Middle frontal gyrus (tissue), 1 donor: ENCODE results near the gene LCN9.
"Not testable (repeated sequence)": the region's sequence is repeated elsewhere in the genome, so short reads cannot be mapped to it uniquely, and the experiment has no call there.

Source experiments
- DNase-seq: peaks from one replicate; pipeline ENCODE4 v3.0.0-alpha.2; 2015; ENCODE audit warnings: low spot score; ENCODE audit errors: extremely low spot score

Gene LCN9

GRCh38 chr9:135662758-135663450, at the start of gene LCN9:
Gene LCN9, plus strand, starts transcription at chr9:135663309. Its CDS starts 13 bp downstream, at chr9:135663322.
- no peak for DNase-seq

DNA sequence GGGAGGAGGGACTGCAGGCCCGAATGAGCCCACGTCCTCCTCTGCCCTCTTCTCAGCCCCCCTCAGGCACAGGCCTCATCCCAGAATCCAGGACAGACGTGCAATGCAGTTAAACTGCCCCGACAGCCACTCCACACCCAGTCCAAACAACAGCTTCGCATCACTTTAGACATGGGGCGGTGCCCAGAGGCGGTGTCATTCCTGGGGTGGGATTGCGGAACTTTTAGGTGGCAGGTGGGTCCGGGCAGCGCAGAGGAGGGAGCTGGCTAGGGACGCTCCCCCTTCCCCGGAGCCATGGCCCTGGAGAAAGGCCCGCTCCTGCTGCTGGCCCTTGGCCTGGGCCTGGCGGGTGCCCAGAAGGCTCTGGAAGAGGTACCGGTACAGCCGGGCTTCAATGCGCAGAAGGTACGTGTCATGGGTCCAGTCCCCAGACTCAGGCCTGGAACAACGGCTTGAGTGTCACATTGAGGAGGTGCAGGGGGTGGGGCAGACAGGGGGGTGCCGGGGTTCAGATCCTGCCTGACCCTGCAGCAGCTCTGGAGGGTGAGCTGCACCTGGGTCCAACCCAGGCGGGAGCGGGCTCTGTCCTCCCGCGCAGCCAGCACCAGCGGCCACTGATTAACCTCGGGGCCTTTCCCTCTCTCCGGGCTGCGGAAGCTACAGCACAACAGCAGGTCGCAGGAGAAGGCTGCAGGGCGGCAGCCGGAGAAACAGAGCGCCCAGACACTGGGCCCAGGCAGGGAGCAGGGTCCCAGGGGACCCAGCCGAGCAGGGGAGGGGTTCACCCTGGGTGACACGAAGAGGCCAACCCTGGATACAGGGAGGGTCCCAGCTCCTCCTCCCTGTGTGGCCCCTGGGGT, 48.9 kb upstream of the LCN9 start:
- DNase-seq = no peak

- no peak for DNase-seq
Measured at GRCh38 chr9:135614821-135615665, 48.1 kb upstream of the LCN9 start.

DNA sequence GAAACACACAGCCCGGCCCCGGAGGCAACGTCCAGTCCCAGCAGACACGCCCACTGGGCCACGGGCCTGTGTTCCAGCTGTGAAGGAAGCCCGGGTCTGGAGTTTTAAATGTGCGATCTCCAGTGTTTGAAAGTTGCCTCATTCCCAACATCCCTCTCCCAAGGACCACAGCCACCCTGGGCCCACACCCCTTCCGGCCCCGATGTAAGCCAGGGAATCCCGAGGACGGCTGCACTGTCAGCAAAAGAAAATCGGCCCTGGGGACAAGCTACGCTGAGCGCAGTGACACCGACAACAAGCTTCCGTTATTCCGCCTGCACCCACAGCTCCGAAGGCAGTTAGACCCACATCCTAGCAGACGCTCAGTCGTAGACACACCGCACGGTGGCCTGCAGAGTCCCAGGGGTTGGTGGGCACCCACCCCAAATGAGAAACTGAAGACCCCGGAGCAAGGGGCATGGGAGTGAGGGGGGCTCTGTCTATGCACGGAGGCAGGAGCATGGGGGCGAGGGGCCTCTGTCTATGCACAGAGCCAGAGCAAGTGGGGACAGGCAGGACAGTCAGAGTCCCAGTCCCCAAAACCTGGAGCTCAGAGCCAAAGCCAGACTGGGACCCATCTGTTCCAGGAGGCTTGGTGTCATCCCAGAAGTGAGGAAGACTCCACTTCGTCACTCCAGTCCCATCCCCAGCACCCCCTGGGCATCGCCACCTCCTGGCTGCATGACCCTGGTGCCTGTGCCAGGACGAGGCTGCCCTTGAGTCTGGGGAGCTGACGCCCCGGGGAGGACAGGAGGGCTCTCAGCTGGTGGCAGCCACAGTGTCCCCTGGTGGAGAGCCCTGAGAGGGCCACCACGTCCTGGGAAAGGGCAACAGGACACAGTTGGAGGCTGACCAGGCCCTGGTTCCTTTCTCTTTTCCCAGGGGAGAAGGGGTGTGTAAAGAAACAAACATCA, 47.2 kb upstream of the LCN9 start:
- no peak for DNase-seq

DNA sequence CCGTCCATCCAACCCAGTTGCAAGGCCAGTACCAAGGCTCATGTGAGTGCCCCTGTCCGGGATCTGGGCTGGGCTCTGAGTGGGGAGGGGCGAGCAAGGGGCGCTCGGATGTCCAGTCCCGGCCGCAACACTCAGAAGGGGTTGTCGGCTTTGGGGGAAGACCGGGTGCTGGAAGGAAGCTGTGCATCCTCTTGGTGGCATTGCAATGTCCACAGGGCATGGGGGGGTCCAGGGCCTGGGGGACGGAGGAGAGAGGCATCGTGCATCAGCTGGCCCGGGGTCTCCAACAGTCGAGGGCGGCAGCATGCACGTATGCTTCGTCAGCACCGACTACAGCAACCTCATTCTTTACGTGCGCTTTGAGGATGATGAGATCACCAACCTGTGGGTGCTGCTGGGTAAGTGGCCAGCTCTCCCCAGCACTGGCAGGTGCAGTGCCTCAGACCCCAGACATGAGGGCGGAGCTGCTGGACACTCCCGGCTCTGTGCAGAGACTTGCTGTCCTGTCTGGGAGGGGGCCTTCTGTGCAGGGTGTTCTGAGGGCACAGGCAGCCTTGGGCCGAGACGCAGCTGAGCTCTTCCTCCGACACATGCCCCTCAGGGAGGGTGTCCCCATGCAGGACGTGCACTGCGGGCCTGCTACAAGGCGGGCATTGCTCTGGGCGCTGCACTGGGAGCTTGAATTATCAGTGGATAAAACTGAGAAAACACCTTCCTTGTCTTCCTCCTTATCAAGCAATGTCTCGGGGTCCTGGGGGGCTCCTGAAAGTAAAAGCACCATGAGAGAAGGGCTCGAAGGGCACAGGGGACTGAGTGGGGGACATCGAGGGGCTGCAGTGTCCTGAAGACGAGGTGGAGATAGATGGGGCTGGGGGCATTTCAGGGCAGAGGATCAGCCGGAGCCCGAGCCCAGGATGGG, 46.2 kb upstream of the LCN9 start:
- no peak for DNase-seq

DNA sequence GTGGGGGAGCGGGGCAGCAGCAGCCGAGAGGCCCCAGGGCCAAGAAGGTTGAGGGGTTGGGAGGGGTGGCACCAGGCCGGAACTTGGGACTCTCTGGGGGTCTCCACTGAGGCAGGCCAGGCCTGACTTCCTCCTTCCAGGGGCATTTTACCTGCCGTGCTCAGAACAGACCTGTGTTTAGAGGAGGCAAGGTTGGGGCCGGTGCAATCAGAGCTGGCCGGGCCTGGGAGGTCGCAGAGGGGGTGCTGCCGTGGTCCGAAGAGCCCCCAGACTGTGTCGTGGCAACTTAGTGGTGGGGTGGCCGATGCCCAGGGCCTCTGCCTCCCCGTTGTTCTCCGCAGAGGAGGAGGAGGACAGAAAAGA, 45.6 kb upstream of the LCN9 start:
- no peak for DNase-seq

DNA sequence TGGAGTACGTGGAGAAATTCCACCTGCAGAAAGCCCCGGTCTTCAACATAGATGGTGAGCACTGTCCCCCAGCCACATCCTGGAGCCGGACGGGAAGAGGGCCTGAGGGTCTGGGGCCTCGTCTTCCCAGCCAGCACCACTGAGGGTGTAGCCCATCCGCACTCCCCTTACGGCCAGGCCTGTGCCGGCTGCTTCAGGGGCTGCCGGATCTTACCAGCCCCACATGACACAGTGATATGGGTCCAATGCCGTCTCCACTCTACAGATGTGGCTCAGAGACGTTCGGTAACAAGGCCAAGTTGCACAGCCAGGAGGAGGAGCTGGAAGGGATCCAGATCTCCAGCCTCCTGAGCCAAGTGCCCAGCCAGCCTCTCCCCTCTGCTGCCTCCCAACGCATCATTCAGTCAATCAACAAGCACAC, 45.1 kb upstream of the LCN9 start:
- no peak for DNase-seq

- no peak for DNase-seq
Measured at GRCh38 chr9:135618866-135619598, 44.1 kb upstream of the LCN9 start.

- DNase-seq = no peak
Measured at GRCh38 chr9:135619599-135619886, 43.6 kb upstream of the LCN9 start.

- DNase-seq = no peak
Measured at GRCh38 chr9:135620558-135620957, 42.6 kb upstream of the LCN9 start.

GRCh38 chr9:135622415-135623020, 40.6 kb upstream of the LCN9 start:
- no peak for DNase-seq

GRCh38 chr9:135624282-135624681, 38.8 kb upstream of the LCN9 start:
- no peak for DNase-seq

- DNase-seq = no peak
Measured at GRCh38 chr9:135632841-135633240, 30.3 kb upstream of the LCN9 start.

DNA sequence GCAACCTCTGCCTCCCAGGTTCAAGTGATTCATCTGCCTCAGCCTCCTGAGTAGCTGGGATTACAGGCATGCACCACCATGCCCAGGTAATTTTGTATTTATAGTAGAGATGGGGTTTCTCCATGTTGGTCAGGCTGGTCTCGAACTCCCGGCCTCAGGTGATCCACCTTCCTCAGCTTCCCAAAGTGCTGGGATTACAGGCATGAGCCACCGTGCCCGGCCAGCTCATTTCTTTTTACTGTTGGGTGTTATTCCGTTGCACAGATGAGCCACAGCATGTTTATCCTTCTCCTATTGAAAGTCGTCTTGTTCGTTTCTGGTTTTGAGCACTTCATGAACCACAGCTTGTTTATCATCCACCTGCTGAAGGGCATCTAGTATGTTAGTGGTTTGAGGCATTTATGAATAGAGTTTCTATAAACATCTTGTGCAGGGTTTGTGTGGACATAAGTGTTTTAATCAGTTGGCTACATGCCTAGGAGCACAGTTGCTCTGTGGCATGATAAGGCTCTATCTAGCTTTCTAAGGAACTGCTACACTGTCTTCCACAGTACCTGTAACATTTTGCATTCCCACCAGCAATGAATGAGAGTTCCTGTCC, 26.1 kb upstream of the LCN9 start:
- DNase-seq = not testable (repeated sequence)

DNA sequence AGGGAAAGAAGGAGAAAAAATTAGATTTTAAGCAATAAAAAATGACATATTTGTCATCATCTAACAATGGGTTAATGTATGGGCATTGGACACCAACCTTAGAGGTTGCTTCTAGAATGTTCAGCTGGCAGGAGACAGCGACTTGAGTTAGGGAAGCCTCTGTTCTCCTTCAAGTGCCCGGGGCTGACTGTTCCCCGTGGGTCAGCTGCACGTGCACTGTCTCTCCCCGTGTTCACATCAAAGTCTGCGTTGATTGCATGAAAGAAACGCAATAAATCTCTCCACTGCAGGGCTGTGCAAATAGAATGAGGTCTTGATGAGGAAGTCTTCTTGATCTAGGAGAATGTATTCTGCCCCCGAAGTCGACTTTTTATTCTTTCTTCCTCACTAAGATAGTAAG, 23.9 kb upstream of the LCN9 start, which contains the start of gene GLT6D1:
Gene GLT6D1 (minus strand): TSS at position 345 of the 400 bp plus-strand sequence. CDS start 353 bp downstream, outside the sequence.
- DNase-seq = no peak

DNA sequence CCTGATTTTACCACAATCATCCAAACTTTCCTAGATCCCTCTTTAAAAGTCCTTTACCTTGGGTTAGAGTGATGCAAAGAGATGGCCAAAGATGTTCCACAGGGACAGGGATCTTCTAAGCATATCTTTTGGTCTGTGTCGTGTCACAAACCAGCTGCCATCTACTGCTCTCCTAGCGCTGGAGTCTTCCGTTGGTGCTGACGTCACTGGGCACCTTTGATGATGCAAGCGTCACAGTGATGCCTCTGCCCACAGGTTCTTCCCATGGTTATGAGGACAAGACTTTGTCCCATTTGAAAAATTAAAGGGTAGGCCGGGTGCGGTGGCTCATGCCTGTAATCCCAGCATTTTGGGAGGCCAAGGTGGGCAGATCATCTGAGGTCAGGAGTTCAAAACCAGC, 22.1 kb upstream of the LCN9 start:
- no peak for DNase-seq

DNA sequence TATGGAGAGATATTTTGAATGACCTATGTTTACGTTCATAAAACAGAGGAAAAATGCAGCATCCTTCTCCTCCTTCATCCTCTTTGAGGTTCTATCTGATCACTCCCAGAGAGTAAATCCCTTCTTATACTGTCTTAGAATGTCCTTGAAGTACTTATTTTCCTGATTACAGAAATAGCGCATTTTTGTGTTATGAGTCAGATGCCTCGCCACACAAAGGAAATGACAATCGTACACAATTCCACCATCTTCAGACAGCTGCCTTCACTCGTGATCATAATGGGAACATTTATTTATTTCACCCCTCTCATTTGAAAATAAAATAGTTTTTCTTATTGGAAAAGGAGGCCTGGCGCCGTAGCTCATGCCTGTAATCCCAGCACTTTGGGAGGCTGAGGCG, 21.4 kb upstream of the LCN9 start:
- no peak for DNase-seq

DNA sequence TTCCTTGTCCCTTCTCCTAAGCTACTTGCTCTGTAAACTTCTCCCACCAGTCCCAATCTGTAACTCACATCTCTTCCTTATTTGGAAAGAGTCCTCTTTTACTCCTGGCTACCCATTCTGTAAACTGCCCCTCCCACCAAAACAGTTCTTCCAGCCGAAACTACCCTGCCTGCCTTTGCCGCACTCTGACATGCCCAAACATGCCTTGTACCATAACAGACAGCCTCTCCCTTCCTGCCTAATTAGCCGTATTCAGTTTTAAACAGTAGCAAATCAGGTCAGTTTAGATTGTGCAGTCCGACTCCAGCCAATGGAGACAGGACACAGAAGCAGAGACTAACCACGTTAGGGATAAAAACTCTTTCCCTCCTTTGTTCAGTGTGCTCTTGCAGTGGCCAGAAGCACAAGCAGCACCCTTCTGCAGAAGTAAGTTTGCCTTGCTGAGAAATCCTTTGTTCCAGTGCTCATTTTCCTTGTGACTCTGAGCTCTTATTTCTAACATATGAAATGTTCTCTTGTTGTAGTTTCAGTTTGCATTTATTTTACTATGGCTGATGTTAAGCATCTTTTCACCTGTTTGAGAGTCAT, 18.4 kb upstream of the LCN9 start:
- DNase-seq = no peak
